CD4-positive, alpha-beta T cell treated with Interleukin-4 for 1 hour (primary cell): ENCODE data around the gene TSSK6.
A peak's percentile ranks its signal among the peaks of the same experiment; 100 is the strongest.

Experiments
- DNase-seq, 2 donors: peaks; one replicate each; pipeline ENCODE4 v3.0.0-alpha.2; 2020 to 2022

The TSSK6 gene

DNA sequence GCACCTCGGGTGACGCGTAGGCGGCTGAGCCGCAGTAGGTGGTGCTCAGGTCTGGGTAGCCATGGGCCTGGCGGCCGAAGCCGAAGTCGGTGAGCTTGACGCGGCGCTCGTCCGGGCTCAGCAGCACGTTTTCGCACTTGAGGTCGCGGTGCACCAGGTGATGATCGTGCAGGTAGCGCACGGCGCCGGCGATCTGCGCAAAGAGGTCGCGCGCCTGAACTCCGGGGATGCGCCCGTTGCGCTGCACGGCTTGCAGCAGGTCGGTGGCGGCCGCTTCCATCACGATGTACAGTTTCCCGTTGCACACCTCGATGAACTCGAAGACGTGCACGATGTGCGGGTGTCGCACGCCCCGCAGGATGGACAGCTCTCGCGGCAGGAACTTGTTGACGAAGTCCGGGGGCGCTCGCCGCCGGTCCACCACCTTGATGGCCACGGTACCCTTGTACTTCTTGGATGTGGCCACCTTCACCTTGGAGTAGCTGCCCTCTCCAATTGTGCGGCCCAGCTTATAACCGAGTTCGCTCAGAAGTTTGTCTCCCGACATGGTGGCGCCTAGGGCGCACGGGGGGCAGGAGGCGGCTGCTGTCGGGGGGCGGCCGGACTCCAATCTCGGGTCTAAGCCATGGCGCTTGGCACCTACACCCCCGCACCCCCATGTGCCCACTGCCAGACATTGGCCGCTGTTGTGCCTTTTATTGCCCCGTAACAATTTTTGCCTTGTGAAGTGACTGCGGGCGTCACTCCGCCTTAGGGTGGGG, at the start of gene TSSK6:
Gene TSSK6, minus strand, starts transcription at position 668 of the 761 bp plus-strand sequence. Its CDS starts 121 bp downstream, at position 547.
- DNase-seq, result no peak

GRCh38 chr19:19563348-19563848, 48.0 kb upstream of the TSSK6 start:
- DNase-seq, result no peak

DNA sequence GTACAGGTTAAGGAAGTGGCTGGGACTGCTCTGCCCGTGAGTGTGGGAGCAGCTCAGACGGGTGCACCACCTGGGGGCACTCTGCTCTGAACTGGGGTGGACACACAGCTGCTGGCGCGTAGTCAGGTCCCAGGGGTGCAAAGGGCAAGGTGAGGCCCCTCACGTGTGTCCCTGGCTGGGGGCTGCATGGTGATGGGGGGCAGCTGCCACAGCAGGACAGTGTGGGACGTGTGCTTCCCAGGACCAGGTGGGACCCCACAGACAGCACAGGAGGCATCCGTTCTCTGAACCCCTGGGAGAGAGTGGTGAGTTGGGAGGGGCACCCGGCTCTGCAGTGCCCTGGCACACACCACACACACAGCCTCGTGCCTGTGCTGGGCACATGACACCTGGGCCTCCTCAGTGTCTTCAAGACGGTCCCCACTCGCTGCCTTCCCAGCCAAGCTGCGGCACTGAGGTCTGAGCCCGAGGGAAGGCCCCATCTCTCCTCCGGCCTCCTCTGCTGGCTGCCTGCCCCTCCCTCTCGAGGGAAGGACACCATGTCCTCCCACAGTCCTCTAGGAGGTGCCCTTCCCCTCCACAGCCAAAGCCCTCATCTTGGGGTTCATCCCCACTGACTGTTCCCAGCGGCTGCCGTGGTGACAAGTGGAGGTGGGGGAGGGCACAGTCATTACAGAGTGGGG, 47.5 kb upstream of the TSSK6 start:
- DNase-seq, result peak; percentile 49 to 58

- DNase-seq, result no peak
Measured at GRCh38 chr19:19561946-19562664, 46.8 kb upstream of the TSSK6 start.

DNA sequence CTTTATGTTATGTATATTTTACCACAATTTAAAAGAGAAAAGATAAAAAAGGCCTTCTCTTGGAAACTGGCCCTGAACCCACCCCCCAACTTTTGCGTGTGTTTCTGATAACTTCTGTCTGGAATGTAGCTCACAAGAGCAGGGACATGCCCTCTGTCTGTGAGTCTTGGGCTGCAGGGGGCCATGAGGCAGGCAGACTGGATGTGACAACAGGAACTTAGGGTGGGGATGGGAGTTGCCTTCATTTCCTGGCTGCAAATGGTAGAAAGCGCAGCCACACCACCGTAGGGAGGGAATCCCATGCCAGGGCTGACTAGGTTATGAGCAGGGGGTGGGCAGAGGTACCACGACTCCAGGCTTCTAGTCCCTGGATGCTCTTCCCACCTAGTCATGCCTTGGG, 44.6 kb upstream of the TSSK6 start:
- no peak for DNase-seq

DNA sequence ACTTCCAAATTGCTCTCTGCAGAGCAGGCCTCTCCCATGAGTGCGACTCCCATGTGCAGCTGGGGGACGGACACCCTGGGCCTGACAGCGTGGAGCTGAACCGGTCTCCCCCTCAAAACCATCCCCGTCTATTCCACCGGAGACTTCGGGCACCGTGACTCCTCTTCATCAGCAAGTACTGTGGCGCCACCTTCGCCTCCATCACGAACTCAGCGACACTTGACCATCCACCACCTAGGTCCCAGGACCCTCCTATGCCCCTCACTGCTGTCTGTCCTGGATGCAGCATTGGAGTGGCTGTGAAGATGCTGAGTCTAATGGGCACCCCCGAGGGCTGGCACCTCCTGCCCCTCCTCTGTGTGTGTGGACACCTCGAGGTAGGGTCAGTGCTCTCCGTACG, 43.3 kb upstream of the TSSK6 start:
- no peak for DNase-seq

- DNase-seq, result no peak
Measured at GRCh38 chr19:19558055-19558454, 42.7 kb upstream of the TSSK6 start.

- peak; percentile 51 to 58 for DNase-seq
Measured at GRCh38 chr19:19554074-19555023, 39.0 kb upstream of the TSSK6 start.

DNA sequence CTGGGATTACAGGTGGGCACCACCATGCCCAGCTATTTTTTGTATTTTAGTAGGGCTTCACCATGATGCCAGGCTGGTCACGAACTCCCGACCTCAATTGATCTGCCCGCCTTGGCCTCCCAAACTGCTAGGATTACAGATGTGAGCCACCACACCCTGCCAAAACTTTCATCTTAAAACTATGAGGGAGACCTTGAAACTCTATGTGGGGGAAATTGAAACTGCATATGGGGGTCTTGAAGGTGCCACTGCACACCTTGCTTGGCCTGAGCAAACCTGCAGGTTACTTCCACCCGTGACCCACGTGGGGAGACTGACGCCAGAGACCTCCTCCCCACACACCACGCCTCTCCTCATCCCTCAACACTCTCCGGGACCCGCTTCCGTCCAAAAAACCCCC, 38.3 kb upstream of the TSSK6 start:
- DNase-seq, result no peak

DNA sequence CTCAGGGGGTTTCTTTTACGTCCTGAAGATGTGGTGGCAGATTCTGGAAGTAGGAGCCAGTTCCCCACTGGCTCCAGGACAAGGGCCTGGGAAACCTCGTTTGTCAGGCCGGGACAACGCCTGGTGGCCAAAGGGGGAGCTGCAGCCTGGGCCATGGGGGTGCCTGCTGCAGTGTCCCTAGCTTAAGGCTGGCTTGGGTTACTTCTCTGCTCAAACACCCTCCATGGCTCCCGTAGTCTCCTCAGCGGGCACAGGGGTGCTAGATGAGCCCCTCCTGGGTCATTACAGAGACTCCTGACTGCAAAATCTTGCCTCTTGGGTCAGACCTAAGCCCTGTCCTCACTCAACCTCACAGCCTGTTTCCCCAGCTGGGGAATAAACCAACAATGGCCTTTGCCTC, 37.5 kb upstream of the TSSK6 start:
- no peak for DNase-seq

DNA sequence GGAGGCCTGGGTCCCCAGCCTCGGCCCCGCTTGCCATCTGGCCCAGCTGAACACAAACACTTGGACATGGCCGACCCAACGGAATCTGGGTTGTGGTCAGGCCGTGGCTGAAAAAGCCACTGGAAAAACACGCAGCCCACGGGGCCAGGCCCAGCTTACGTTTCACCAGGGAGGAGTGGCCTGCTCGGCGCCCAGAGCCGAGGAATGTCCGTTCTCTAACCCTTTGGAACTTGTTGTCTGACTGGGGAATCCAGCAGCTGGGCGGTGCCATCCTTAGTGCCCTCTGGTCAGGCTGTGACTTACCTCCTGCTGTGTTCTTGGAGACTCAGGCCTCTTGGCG, 36.5 kb upstream of the TSSK6 start:
- DNase-seq, result no peak

DNA sequence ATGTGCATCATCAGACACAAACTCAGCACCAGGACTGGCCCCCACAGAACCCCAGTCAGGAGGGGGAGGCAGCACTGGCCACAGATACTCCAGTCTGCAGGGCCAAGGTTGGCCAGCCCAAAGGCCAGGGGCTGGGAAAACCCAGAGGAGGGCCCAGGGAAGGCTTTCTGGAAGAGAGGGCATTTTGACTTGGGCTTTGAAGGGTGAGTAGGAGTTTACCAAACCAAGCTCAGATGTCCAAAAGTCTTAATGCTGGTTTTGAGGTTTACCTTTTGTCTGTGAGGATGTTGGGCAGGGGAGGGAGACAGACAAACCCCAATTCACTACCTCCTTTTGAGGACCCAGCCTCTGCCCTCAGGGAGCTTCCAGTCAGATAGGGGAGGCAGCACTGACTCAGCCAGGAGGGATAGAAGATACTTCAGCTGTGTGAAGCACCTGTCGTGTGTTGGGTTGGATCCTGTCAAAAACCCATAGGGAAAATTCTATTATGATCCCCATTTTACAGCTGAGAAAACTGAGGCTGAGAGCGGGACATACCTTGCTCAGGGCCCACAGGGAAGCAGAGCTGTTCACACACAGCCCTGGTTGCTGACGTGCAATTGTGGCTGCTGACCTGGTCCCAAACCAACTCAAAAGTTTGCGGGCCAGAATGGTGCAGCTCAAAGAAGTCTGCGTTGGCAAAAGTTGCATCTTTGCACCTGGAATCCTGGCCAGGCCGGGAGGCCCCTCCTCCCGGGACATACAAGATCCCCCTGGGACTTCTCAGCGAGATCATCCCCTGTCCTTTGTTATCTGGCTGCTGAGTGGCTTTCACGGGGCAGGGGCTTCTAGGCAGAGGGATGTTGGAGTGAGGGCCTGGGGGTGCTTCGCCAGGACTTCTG, 35.9 kb upstream of the TSSK6 start:
- DNase-seq, result no peak

- no peak for DNase-seq
Measured at GRCh38 chr19:19550485-19550929, 35.2 kb upstream of the TSSK6 start.

- no peak for DNase-seq
Measured at GRCh38 chr19:19549804-19550464, 34.6 kb upstream of the TSSK6 start.

DNA sequence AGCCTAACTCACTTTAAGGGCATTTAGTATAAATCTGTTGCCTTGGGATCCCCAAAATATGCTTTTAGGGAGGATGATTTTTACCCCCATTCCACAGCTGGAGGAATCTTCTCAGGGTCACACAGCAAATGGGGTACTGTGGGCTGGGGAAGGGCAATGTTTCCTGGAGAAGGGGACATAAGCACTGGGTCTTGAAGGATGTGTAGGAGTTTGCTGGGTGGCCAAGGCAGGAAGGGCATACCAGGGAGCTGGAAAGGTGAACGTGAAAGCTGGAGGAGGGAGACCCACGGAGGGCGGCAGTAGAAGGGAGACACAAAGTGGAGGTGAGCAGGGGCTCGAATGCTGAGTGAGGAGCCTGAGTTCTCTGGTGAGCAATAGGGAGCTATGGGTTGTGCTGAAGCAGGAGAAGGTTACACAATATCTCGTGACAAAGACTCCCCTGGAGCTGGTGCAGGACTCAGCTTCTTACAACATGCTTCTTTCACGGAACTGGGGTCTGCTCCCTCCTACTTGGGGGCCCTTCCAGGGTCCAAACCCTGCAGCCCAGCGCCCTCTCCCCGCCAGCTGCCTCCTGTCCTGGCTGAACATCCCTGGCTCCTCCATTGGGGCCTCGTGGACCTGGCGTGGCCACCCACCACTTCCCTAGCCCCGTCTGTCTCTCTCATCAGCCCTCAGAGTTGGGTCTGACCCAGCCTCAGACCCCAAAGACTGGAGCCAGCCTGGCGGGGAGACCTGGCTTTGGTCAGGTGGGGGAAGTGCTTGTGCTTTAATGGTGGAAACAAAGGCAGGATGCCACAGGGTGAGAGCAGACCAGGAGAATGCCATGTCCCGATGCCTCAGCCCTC, 33.8 kb upstream of the TSSK6 start:
- no peak for DNase-seq

GRCh38 chr19:19547674-19548336, 32.5 kb upstream of the TSSK6 start:
- no peak for DNase-seq

DNA sequence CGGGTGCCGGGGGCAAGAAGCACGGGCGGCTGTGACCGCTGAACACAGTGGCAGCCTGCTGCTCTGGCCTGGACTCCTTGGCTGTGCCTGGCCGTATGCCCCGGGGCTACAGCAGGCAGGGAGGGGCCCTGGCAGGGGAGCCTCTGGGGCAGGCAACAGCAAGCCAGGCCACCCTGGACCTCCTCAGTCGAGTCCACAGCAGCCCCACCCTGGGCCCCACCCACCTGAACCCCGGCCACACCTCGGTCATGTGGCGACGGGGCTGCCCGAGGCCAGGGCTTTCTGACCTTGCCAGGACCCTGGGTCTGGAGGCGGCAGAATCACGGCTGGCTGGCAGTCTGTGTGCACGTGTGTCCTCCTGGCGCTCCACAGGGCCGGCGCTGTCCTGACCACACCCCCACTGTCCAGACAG, 31.4 kb upstream of the TSSK6 start:
- DNase-seq, result no peak

GRCh38 chr19:19545707-19546106, 30.4 kb upstream of the TSSK6 start:
- DNase-seq, result no peak

- no peak for DNase-seq
Measured at GRCh38 chr19:19544954-19545591, 29.7 kb upstream of the TSSK6 start.
